Hepatocyte (in vitro differentiated cells): Measurements from ENCODE around the gene CD93. TPM values are rescaled to one million over a fixed set of nuclear protein-coding genes. Genes with fewer than 3 reads are reported as not detected.
A peak's percentile ranks its signal among the peaks of the same experiment; 100 is the strongest.

Source experiments
- DNase-seq: peaks from one replicate; pipeline ENCODE4 v3.0.0-alpha.2; 2016; ENCODE audit warnings: low spot score
- H2AFZ ChIP-seq: fragments of 200-600 bp; sonication (generic); 2 replicates; pipeline ENCODE4 v1.6.0; 2016; ENCODE audit warnings: antibody characterized with exemption, mild to moderate bottlenecking
- H3K27ac ChIP-seq: fragments of 200-600 bp; sonication (generic); 2 replicates; pipeline ENCODE4 v1.5.1; 2016; ENCODE audit warnings: mild to moderate bottlenecking
- H3K27me3 ChIP-seq: fragments of 200-600 bp; sonication (generic); 2 replicates; pipeline ENCODE4 v1.6.1; 2016
- H3K36me3 ChIP-seq: fragments of 200-600 bp; sonication (generic); replicated peaks from 2 replicates; pipeline ENCODE4 v1.5.1; 2016; ENCODE audit warnings: low read depth; ENCODE audit not compliant: insufficient read depth
- H3K4me1 ChIP-seq: fragments of 200-600 bp; sonication (generic); 2 replicates; pipeline ENCODE4 v1.5.1; 2016; ENCODE audit warnings: mild to moderate bottlenecking, moderate library complexity; ENCODE audit not compliant: insufficient read depth
- H3K4me2 ChIP-seq: fragments of 200-600 bp; sonication (generic); 2 replicates; pipeline ENCODE4 v1.6.0; 2016
- H3K4me3 ChIP-seq: fragments of 200-600 bp; sonication (generic); 2 replicates; pipeline ENCODE4 v1.5.1; 2016; ENCODE audit warnings: mild to moderate bottlenecking
- H3K79me2 ChIP-seq: fragments of 200-600 bp; sonication (generic); 2 replicates; pipeline ENCODE4 v1.6.0; 2017; ENCODE audit warnings: mild to moderate bottlenecking
- H3K9me2 ChIP-seq: fragments of 200-600 bp; sonication (generic); replicated peaks from 2 replicates; pipeline ENCODE4 v1.6.0; 2017; ENCODE audit warnings: mild to moderate bottlenecking; ENCODE audit not compliant: insufficient read depth
- H3K9me3 ChIP-seq: fragments of 200-600 bp; sonication (generic); 2 replicates; pipeline ENCODE4 v1.5.1; 2016; ENCODE audit warnings: low read depth, mild to moderate bottlenecking
- H4K20me1 ChIP-seq: fragments of 200-600 bp; sonication (generic); 2 replicates; pipeline ENCODE4 v1.6.0; 2016; ENCODE audit warnings: mild to moderate bottlenecking; ENCODE audit not compliant: insufficient read depth, poor library complexity, severe bottlenecking
- EZH2 ChIP-seq: fragments of 200-600 bp; sonication (generic); IDR thresholded peaks from 2 replicates; pipeline ENCODE4 v1.6.1; 2016; ENCODE audit warnings: antibody characterized with exemption, mild to moderate bottlenecking, borderline replicate concordance
- EZH2phosphoT487 ChIP-seq: fragments of 200-600 bp; sonication (generic); IDR thresholded peaks from one replicate; pipeline ENCODE4 v1.6.1; 2018; ENCODE audit warnings: antibody characterized with exemption, mild to moderate bottlenecking, low read depth, moderate library complexity; ENCODE audit not compliant: unreplicated experiment, severe bottlenecking
- WGBS: methylation state at CpG from one replicate; pipeline ENCODE4 v1.1.6; 2016; ENCODE audit warnings: low lambda C conversion rate; ENCODE audit errors: missing lambda C conversion rate; 5-methylcytosine and 5-hydroxymethylcytosine counted together
- polyA plus RNA-seq: library from polyadenylated mRNA; unstranded; fragments of >200 nt; fragmentation: Nextera tagmentation; extraction: Ambion mirVana; gene quantifications from 2 replicates; pipeline ENCODE4 v1.2.1, GENCODE V29; 2016
- total RNA-seq: library from RNA; depleted of rRNA; stranded (reverse); fragments of >200 nt; gene quantifications from 2 replicates; pipeline ENCODE4 v1.2.3, GENCODE V29; 2014
- TF ChIP-seq, protein P1 (sequence below): fragments of 200-600 bp; sonication (generic); IDR thresholded peaks from 2 replicates; pipeline ENCODE4 v1.5.1; 2016; ENCODE audit warnings: antibody characterized with exemption, mild to moderate bottlenecking; ENCODE audit not compliant: poor library complexity

Gene CD93
- total and polyA plus RNA-seq, 2 experiments from 2014 or later = 0.07 to 2.1 TPM

GRCh38 chr20:23061734-23062561 lies 24.2 kb downstream of the CD93 start:
- peaks cover 34% of the 10 kb centered on the region for H3K4me1 ChIP-seq
- TF ChIP-seq EZH2phosphoT487 = no peak
- no peak for TF ChIP-seq EZH2
- TF ChIP-seq, protein P1, sequence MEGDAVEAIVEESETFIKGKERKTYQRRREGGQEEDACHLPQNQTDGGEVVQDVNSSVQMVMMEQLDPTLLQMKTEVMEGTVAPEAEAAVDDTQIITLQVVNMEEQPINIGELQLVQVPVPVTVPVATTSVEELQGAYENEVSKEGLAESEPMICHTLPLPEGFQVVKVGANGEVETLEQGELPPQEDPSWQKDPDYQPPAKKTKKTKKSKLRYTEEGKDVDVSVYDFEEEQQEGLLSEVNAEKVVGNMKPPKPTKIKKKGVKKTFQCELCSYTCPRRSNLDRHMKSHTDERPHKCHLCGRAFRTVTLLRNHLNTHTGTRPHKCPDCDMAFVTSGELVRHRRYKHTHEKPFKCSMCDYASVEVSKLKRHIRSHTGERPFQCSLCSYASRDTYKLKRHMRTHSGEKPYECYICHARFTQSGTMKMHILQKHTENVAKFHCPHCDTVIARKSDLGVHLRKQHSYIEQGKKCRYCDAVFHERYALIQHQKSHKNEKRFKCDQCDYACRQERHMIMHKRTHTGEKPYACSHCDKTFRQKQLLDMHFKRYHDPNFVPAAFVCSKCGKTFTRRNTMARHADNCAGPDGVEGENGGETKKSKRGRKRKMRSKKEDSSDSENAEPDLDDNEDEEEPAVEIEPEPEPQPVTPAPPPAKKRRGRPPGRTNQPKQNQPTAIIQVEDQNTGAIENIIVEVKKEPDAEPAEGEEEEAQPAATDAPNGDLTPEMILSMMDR = peak; percentile 47
- 41% methylated on average over 8 of the region's 8 CpGs for WGBS
- H3K27me3 ChIP-seq = no peaks in the 10 kb centered on the region
- no peaks in the 10 kb centered on the region for H4K20me1 ChIP-seq
- no peaks in the 10 kb centered on the region for H3K36me3 ChIP-seq
- peak; percentile 70 for DNase-seq
- H3K4me3 ChIP-seq = no peak overlapping the region
- peak overlapping the region; percentile 0 for H3K27ac ChIP-seq
- H3K4me2 ChIP-seq = no peak overlapping the region
- no peak overlapping the region for H2AFZ ChIP-seq
- no peaks in the 10 kb centered on the region for H3K79me2 ChIP-seq
- H3K9me2 ChIP-seq = no peaks in the 10 kb centered on the region
- no peaks in the 10 kb centered on the region for H3K9me3 ChIP-seq

DNA sequence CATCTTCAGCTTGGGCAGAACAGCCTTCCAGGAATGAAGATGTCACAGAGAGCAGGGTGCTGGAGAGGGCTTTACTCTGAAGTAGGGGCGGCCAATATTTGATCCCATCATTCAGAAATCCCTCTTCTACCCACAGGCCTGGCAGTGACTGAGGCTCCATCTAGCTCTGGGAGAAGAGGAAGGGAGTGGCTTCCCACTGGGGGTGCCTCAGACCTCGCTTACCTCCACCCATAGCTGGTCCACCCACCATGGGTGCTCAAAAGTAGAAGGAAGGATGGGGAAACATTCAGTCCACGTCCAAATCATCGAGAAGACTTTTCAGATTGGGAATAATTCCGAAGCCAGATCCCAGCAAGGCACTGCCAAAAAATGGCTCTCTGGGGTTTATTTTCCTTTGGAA lies 24.9 kb downstream of the CD93 start:
- H3K4me2 ChIP-seq = no peak overlapping the region
- H4K20me1 ChIP-seq = no peaks in the 10 kb centered on the region
- no peaks in the 10 kb centered on the region for H3K9me3 ChIP-seq
- H2AFZ ChIP-seq = no peak overlapping the region
- no peak overlapping the region for H3K4me3 ChIP-seq
- H3K36me3 ChIP-seq = no peaks in the 10 kb centered on the region
- no peaks in the 10 kb centered on the region for H3K9me2 ChIP-seq
- WGBS = 94% methylated on average over 5 of the region's 5 CpGs
- DNase-seq = no peak
- H3K4me1 ChIP-seq = peaks cover 34% of the 10 kb centered on the region
- H3K27ac ChIP-seq = peak overlapping the region; percentile 0
- no peaks in the 10 kb centered on the region for H3K27me3 ChIP-seq
- TF ChIP-seq EZH2 = no peak
- no peak for TF ChIP-seq EZH2phosphoT487
- TF ChIP-seq, protein P1 = no peak
- H3K79me2 ChIP-seq = no peaks in the 10 kb centered on the region

DNA sequence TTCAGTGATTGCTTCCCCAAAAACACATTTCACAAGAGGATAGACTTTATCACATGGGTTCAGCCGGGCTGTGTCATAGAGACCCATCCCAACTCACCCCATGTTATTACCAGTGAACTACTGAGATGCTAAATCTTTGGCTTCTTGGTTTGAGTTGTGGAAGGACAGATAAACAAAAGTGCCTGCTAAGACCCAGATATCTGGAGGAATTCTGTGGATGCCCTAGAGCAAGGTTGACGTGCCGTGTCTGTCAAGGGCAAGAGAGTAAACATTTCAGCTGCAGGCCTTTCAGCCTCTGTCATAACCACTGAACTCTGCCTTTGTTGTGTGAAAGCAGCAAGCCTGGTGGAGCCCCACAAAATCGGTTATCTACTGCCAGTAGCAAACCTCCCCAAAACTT lies 25.5 kb downstream of the CD93 start:
- H3K9me3 ChIP-seq = no peaks in the 10 kb centered on the region
- H3K36me3 ChIP-seq = no peaks in the 10 kb centered on the region
- H3K4me1 ChIP-seq = peaks cover 29% of the 10 kb centered on the region
- H3K9me2 ChIP-seq = no peaks in the 10 kb centered on the region
- no peak overlapping the region for H2AFZ ChIP-seq
- WGBS = 51% methylated on average over 4 of the region's 4 CpGs
- no peak overlapping the region for H3K4me3 ChIP-seq
- no peaks in the 10 kb centered on the region for H4K20me1 ChIP-seq
- TF ChIP-seq EZH2 (no peak), EZH2phosphoT487 (no peak)
- TF ChIP-seq, protein P1 = no peak
- no peak for DNase-seq
- H3K27me3 ChIP-seq = no peaks in the 10 kb centered on the region
- H3K4me2 ChIP-seq = no peak overlapping the region
- no peak overlapping the region for H3K27ac ChIP-seq
- no peaks in the 10 kb centered on the region for H3K79me2 ChIP-seq
